HG03460 (cell line): ENCODE measurements around the gene AGPAT3.
A peak's percentile ranks its signal among the peaks of the same experiment; 100 is the strongest.

ENCODE experiments used
- ATAC-seq: cut with Tn5 transposase; IDR thresholded peaks from one replicate; pipeline ENCODE4 v1.9.1; 2021; ENCODE audit not compliant: unreplicated experiment

AGPAT3 gene

GRCh38 chr21:43861706-43862105 is 3.3 kb upstream of the AGPAT3 start:
- ATAC-seq = no peak

GRCh38 chr21:43864313-43864961 is 586 bp upstream of the AGPAT3 start:
- no peak for ATAC-seq

- ATAC-seq = no peak
Measured at GRCh38 chr21:43865540-43866259, 677 bp downstream of the AGPAT3 start.

- no peak for ATAC-seq
Measured at GRCh38 chr21:43866260-43866629, 1.2 kb downstream of the AGPAT3 start.

- peak; percentile 50 for ATAC-seq
Measured at GRCh38 chr21:43866659-43867331, 1.8 kb downstream of the AGPAT3 start.

- no peak for ATAC-seq
Measured at GRCh38 chr21:43867332-43867703, 2.3 kb downstream of the AGPAT3 start.

GRCh38 chr21:43867948-43868347 is 2.9 kb downstream of the AGPAT3 start:
- ATAC-seq = no peak

- ATAC-seq = no peak
Measured at GRCh38 chr21:43868461-43868860, 3.4 kb downstream of the AGPAT3 start.

GRCh38 chr21:43869486-43870325 is 4.7 kb downstream of the AGPAT3 start:
- no peak for ATAC-seq

- ATAC-seq = no peak
Measured at GRCh38 chr21:43871487-43871886, 6.5 kb downstream of the AGPAT3 start.

GRCh38 chr21:43872531-43873197 is 7.6 kb downstream of the AGPAT3 start:
- no peak for ATAC-seq

GRCh38 chr21:43873673-43874072 is 8.7 kb downstream of the AGPAT3 start:
- ATAC-seq = no peak

- ATAC-seq = no peak
Measured at GRCh38 chr21:43874085-43874805, 9.2 kb downstream of the AGPAT3 start.

GRCh38 chr21:43876605-43877004 is 11.6 kb downstream of the AGPAT3 start:
- no peak for ATAC-seq

- ATAC-seq = no peak
Measured at GRCh38 chr21:43877936-43878575, 13.0 kb downstream of the AGPAT3 start.

- no peak for ATAC-seq
Measured at GRCh38 chr21:43879348-43880110, 14.5 kb downstream of the AGPAT3 start.

GRCh38 chr21:43880111-43880985 is 15.3 kb downstream of the AGPAT3 start:
- no peak for ATAC-seq

GRCh38 chr21:43881283-43881682 is 16.3 kb downstream of the AGPAT3 start:
- no peak for ATAC-seq
